Mesothelial cell of epicardium (in vitro differentiated cells): ENCODE data around the gene GNAO1. TPM values are rescaled to one million over a fixed set of nuclear protein-coding genes. Genes with fewer than 3 reads are reported as not detected.

ENCODE experiments used
- DNase-seq, 2 experiments: peaks; one replicate each; pipeline ENCODE4 v3.0.0; 2021; ENCODE audit warnings: low spot score in 2 of 2; ENCODE audit not compliant: unreplicated experiment in 2 of 2
- H3K27ac Mint-ChIP-seq: 2 replicates; pipeline ENCODE4 v1.8.0; 2021; ENCODE audit warnings: mixed read lengths
- H3K27me3 Mint-ChIP-seq: 2 replicates; pipeline ENCODE4 v1.8.0; 2021; ENCODE audit warnings: low read depth, mixed read lengths
- H3K36me3 Mint-ChIP-seq: 2 replicates; pipeline ENCODE4 v1.8.0; 2021; ENCODE audit warnings: mixed read lengths
- H3K4me1 Mint-ChIP-seq: 2 replicates; pipeline ENCODE4 v1.8.0; 2021; ENCODE audit warnings: mixed read lengths
- H3K4me3 Mint-ChIP-seq: 2 replicates; pipeline ENCODE4 v1.8.0; 2021; ENCODE audit warnings: mild to moderate bottlenecking, moderate library complexity, mixed read lengths
- H3K9me3 Mint-ChIP-seq: 2 replicates; pipeline ENCODE4 v1.8.0; 2021; ENCODE audit warnings: mixed read lengths
- CTCF ChIP-seq: fragments of 200-600 bp; sonication (generic); IDR thresholded peaks from one replicate; pipeline ENCODE4 v1.5.0; 2021; ENCODE audit warnings: antibody characterized with exemption; ENCODE audit not compliant: unreplicated experiment
- total RNA-seq: library from RNA; stranded (reverse); gene quantifications from 3 replicates; pipeline ENCODE4 v1.2.1, GENCODE V29; 2021

The GNAO1 gene
- total RNA-seq, 1 donor from 2014 or later = 3.3 TPM

- peaks cover 10% of the 10 kb centered on the region for H3K27me3 Mint-ChIP-seq
- TF ChIP-seq CTCF = no peak
- no peaks in the 10 kb centered on the region for H3K36me3 Mint-ChIP-seq
- no peak overlapping the region for H3K27ac Mint-ChIP-seq
- no peak for DNase-seq
- H3K9me3 Mint-ChIP-seq = no peaks in the 10 kb centered on the region
- H3K4me3 Mint-ChIP-seq = no peak overlapping the region
- peaks cover 2% of the 10 kb centered on the region for H3K4me1 Mint-ChIP-seq
These were observed 124.7 kb downstream of the GNAO1 start for GRCh38 chr16:56315955-56316354.

GRCh38 chr16:56316545-56316944 lies 125.3 kb downstream of the GNAO1 start:
- Mint-ChIP-seq H3K27ac (no peak overlapping the region), H3K27me3 (peaks cover 10% of the 10 kb centered on the region), H3K9me3 (no peaks in the 10 kb centered on the region), H3K4me3 (no peak overlapping the region), H3K36me3 (no peaks in the 10 kb centered on the region), H3K4me1 (peaks cover 2% of the 10 kb centered on the region)
- no peak for TF ChIP-seq CTCF
- no peak for DNase-seq

GRCh38 chr16:56317998-56318826 lies 126.9 kb downstream of the GNAO1 start:
- DNase-seq = peak; percentile 74 to 93
- Mint-ChIP-seq H3K4me3 (peak overlapping the region; percentile 63), H3K36me3 (no peaks in the 10 kb centered on the region), H3K9me3 (no peaks in the 10 kb centered on the region), H3K4me1 (peaks cover 2% of the 10 kb centered on the region), H3K27me3 (peaks cover 10% of the 10 kb centered on the region), H3K27ac (no peak overlapping the region)
- TF ChIP-seq CTCF = peak; percentile 97

GRCh38 chr16:56318827-56319140 lies 127.5 kb downstream of the GNAO1 start:
- Mint-ChIP-seq H3K4me1 (peaks cover 2% of the 10 kb centered on the region), H3K4me3 (no peak overlapping the region), H3K27me3 (peaks cover 10% of the 10 kb centered on the region), H3K36me3 (no peaks in the 10 kb centered on the region), H3K27ac (no peak overlapping the region), H3K9me3 (no peaks in the 10 kb centered on the region)
- no peak for DNase-seq
- TF ChIP-seq CTCF = no peak

GRCh38 chr16:56319376-56319775 lies 128.1 kb downstream of the GNAO1 start:
- DNase-seq = no peak
- Mint-ChIP-seq H3K4me3 (no peak overlapping the region), H3K9me3 (no peaks in the 10 kb centered on the region), H3K36me3 (no peaks in the 10 kb centered on the region), H3K27ac (no peak overlapping the region), H3K4me1 (peaks cover 2% of the 10 kb centered on the region), H3K27me3 (peaks cover 10% of the 10 kb centered on the region)
- no peak for TF ChIP-seq CTCF
